GM18909 (cell line): ENCODE measurements around the gene CDC42BPA.
"Not testable (repeated sequence)": the region's sequence is repeated elsewhere in the genome, so short reads cannot be mapped to it uniquely, and the experiment has no call there.

Source experiments
- ATAC-seq: cut with Tn5 transposase; IDR thresholded peaks from one replicate; pipeline ENCODE4 v1.9.1; 2021; ENCODE audit warnings: mild to moderate bottlenecking; ENCODE audit not compliant: unreplicated experiment, poor library complexity

CDC42BPA gene

DNA sequence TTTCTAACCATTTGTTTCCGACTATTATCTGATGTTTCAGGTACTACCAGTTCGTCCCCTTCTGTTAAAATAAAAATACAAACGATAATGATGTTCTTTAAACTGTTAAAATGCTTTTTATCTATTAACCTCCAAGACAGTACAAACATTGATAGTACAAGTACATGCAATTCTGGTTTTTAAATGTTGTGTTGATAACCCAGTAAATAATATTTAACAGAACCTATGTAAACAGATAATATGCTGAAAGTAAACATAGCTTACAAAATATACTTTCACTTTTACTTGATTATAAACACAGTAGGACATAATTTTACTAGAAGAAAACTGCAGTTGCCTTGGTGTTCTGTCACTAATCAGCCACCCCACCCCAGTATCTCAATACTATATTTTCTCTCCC is 301.3 kb downstream of the CDC42BPA start:
- no peak for ATAC-seq

DNA sequence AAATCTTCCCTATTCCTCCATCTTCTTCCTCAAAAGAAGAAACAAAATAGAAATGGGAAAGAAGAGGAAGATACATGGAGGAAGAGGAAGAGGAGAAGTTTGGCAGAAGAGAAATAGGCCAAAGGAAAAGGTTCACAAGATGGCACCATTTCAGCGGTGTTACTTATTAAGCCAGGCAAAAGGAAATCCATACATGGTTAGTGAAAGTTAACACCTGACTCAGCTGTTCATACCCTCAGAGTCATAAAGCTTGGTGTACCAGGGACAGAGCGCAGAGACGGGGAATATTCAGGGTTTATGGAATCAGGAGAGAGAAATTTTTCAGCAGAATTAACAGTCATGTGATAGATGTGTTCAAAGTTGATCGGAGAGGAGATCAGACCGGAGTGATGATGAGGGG is 307.6 kb downstream of the CDC42BPA start:
- ATAC-seq = no peak

DNA sequence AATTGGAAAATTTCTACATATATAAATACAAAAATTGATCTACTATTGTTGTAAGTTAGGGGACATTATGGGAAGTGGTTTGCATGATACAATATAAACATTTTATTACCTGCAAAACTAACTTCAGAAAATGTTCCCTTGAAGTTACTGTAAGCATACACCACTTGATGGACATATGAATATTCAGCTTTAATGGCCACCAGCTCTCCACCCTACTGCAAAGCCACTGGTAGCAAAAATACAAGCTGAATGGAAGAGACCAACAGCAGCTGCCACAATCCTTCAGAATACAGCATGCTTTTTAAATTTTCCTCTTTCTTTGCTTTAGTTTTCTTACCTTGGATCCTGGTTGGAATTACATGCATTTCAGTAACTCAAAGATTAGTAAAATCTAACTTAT is 308.4 kb downstream of the CDC42BPA start:
- no peak for ATAC-seq

DNA sequence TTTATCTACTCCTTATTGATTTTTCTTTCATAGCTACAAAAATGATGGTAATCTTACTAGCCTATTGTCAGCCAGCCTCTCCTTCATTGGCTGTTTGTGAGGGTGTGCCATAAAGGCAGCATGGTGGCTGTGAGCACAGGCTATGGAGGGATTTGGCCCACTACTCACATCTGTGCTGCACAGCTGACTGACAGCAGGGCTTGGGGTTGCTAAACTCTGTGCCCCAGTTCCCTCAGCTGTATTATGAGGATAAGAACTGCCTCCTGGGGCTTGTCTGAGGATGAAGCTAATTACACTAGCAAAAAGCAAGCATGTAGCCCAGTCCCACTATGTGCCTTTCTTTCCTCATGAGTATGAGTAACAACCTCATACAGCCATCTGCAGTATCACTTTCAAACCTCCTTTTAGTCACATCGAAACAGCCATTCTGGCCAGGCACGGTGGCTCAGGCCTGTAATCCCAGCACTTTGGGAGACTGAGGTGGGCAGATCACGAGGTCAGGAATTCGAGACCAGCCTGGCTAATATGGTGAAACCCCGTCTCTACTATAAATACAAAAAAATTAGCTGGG is 312.0 kb downstream of the CDC42BPA start:
- no peak for ATAC-seq

DNA sequence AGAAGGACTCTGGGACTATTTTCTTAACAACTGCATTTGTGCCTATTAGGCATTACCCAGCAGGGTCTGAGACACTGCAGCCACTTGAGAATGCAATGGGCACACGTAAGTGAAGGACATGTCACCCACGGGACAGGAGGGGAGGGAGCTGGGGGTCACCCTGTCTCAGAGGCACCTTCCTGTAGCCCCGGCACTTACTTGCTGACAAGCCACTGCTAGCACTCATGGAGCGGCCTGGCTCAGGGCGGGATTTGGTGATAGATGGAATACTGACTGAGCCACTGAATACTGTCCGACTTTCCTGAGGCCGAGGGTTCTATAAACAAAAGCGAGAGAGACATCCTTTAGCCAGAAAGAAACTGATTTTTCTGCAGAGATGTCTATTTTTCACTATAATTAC is 313.5 kb downstream of the CDC42BPA start:
- no peak for ATAC-seq

DNA sequence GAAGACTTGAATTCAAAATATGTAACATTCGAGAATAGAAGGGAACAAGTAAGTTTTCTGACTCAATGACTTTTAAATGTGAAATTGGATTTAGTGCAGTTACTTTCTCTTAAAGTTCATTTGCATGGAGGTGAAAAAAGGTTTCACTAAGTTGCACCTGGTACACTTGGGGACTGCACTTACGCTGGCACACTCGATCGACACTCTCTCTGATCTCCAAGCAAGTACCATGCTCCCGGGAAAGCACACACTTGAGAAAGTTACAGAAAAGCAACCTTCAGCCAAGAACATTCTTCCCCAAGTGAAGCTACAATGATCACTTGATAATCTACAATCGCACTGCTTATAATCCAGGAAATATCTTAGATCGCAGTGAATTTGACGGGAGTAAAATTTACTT is 315.1 kb downstream of the CDC42BPA start:
- no peak for ATAC-seq

DNA sequence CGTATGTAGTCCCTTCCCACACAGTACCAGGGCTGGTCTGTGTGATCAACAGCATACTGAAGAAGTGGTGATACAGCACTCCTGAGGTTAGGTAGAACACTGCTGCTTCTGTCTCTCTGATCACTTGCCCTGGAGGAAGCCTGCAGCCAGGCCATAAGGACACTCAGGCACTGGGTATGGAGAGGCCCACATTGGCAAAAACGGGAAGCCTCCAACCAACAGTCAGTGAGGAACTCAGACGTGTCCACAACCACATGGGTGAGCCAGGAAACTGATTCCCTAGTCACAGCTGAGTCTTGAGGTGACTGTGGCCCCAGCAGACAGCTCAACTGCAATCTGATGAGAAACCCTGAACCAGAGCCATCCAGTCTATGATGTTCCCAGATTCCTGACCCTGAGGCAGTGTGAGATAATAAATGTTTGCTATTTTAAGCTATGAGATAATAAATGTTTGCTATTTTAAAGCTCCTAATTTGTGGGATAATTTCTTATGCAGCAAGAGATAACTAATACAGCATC is 315.7 kb downstream of the CDC42BPA start:
- ATAC-seq = no peak

DNA sequence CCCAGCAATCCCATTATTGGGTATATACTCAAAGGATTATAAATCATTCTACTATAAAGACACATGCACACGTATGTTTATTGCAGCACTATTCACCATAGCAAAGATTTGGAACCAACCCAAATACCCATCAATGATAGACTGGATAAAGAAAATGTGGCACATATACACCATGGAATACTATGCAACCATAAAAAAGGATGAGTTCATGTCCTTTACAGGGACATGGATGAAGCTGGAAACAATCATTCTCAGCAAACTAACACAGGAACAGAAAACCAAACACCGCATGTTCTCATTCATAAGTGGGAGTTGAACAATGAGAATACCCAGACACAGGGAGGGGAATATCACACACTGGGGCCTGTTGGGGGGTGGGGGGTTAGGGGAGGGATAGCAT is 318.7 kb downstream of the CDC42BPA start:
- ATAC-seq = not testable (repeated sequence)

DNA sequence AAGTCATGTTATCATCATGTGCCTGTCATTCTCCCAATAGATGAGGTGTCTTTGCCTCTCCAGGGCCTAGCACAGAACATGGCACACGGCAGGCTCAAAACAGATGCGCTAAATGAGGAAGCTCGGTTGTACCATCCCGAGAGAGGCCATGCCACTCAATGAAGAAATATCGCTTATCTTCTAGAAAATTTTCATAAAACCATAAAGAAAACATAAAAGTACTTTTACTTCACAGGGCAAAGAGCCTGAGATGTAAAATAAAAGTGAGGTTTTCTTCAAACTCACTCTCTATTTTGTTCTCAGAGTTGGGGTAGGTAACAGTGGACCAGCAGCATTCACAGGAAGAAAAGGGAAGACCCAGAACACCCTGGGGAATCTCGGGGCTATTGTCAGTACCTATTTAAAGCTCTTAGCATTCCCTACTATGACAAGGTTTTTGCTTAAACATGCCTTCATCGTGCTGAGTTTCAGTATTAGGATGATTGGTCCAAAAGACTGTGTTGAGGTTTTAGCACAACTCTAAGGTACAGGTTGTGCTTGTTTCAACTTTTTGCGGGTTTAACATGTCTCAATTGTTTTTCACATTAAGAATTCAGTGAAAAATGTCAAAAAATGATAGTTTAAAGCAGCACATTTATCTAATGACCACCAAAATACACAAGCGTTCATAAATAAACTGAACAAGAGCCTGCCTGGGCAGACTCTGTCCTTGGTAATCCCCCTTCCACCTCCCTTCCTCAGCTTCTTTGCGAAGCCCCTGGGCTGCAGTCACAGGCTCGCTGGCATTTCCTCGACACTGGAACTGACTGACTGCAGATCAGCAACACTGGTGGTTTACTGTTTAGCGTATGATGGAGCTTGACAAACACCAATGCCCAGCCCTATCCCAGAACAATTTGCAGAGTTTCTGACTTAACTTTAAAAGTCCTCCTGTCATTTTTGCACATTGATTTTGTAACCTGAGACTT is 322.6 kb downstream of the CDC42BPA start:
- peak; percentile 94 for ATAC-seq

DNA sequence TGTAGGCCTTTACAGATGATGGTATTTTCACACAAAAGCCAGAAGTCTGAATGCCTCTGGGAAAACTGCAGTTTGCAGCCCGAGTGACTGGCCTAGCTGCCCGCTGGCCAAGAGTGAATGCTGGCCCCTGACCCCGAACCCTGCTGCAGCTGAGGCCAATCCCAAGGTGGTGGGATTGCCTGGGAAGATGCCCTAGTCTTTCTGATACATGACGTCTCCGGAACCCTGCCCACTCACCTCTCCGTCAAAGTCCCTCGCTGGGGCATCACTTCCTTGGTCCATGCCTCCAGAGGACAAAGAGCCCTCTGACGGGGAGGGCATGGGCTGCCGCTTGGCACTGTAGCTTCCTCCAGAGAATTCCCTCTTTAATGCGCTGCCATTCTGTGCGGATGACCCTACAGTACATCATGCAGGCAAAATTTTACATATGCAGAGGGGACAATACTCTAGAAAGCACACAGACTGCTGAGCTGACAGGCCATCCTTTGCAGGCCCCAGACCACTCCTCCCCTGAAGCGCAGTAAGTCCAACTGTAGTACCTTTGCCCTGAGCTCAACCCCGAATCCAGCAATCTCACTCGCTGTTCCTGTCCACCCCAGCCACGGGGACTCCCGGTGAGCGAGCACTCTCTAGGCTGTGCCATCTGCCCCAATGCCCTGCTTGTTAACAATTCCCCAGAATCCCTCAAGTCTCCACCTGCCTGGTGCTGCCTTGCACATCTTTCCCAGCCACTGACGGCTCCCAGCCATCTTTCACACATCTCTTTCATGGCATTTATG is 323.5 kb downstream of the CDC42BPA start:
- ATAC-seq = peak; percentile 9

DNA sequence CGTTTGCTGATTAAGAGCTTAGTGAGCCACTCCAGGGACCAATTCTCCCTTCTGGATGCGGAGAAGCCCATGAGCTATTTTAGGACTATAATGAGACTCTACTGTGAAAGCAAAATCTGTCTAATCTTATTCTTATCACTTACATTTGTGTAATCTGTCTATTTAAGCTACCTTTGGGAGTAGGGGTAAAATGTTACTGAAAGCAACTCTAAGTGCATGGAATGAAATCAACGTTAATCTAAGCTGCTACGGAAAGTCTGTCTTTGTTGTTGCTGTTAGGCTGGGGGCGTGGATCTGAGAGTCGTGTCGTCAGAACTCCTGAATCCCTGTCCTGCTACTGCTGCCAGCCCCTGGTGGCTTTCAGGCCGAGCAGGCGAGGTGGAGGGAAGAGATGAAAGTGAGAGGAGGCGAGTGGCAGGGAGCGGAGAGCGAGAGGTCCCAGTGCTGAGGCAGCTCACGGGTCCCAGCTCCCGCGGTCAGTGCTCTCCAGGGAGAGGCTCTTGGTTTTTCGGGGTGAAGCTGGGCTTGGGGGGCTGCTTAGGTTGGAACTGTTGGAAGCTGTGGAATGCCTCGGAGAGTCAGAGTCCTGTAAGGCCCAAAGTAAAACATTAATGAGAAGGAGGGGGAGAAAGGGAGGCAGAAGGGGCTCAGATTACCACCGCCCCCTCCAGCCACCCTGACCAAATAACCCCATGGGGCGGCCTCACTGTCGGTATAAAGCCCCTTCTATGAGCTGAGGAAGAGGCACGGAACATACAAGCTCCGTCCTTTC is 324.3 kb downstream of the CDC42BPA start:
- ATAC-seq = no peak

DNA sequence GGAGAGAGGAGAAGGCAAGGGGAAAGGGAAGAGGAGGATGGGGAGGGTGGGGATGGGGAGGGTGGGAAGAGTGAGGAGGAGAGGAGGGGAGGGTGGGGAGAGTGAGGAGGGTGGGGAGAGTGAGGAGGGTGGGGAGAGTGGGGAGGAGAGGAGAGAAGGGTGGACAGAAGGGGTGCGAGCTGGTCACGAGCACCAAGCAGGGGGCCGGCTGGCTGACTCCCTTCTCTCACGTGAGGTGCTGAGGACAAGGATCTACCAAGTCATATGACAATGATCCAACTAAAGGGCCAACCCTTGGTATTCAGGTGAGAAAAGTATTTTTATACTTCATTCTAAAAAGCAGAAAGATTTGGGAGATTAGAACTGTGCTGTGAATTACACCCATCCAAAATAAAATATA is 326.4 kb downstream of the CDC42BPA start:
- no peak for ATAC-seq

DNA sequence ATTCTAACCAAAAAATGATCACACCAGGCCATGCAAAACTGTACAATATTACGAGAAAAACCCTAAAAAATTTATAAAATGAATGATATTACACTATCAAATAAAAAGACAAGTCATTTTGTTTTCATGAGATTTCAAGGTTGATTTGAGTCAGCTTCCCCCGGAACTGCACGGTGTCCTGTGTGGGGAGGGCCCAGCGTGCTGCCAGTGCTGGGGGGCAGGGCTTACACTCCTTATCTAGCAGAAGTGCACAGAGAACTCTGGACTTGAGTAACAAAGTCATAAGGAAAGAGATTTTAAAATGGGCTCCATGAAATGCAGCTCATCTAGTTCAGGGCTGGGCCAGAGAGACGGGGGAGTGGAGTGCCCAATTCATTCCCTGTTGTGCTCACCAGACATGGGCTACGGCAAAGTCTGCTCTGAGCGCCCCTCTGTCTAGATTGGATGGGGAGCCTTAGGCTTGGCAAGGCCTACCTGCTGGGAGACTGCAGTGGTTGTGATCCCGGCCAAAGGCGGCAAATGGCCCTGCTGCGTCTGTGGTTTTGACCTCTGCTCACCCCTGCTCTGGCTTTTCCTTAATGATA is 328.1 kb downstream of the CDC42BPA start:
- peak; percentile 80 for ATAC-seq

DNA sequence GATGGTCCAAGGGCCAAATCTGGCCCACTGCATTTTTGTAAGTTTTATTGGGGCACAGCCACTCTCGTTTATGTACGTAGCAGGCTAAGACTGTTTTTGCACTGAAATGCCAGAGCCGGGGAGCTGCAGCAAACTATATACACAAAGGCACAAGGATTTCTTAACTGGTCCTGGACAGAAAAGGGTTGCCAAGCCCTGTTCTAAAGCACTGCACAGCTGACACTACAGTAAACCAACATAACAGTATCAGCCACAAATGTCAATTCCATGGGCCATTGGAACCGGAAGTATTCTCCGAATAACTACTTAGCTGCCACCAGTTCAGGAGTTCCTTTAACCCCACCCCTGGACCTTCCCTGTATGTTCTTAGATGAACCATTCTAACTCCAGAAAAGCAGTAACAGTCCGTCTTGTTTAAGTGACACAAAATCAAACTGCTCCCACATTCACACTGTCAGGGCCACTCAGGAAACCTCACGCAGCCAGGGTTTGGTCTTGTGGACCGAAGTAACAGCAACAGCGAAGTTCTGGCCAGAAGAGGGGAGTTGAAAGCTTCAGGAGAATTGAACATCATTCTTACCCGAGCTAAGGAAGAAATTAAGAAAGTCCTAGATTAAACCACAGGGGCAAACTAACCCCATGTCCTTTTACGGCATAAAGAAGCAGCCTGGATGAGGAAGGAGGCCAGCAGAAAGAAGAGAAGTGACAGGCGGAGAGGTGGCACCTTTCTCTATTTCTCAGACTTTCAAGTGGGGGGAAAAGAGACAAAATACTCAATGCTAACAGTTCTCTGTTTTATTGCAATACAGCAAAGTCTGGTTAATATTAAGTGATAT is 329.0 kb downstream of the CDC42BPA start:
- ATAC-seq = no peak

DNA sequence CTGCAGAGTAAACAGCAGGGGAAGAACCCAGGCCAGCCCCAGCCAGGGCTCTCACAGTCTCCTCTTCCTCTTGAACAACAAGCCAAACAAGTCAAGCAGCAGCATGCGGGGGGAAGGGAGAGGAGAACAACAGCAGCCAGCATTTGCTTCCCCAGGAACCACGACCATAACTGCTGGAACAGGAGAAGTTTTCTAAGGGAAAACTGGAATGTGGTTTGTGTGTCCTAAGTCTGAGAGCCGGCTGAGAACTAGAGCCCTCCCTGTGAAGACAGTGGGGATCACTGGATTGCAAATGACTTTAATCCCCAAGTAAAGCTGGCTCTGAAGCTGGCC is 330.0 kb downstream of the CDC42BPA start:
- ATAC-seq = no peak

DNA sequence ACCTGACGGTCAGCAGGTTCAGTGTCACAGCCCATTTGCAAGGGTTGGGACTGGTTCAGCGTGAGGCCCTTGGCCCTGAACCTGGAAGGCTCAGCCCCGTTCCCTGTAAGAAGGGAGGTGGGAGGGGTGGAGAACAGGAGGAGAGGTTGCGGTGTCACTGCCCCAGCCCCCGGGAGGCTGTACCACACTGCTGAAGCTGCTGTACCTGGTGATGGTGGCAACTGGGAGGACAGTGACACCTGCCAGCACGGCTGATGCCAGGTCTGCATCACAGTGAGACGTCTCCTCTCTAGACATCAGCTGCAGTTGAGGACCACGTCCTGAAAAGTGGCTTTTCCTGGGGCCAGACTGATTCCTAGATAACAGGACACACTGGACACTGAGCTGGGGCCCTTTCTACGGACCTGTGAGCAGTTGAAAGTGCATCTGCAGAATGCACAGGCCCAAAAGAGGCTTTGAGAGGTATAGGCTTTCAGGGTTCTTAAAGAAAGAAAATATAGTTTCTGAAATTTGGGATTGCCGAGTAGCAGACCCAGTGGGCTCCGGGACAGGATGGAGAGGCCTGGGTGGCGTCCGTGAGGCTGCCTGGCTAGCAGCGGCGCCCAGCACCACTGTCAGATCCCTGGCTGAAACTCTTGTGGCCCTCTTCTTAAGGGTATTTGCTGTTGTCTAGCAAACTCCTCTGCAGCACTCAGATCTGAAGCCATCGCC is 330.5 kb downstream of the CDC42BPA start:
- ATAC-seq = no peak

DNA sequence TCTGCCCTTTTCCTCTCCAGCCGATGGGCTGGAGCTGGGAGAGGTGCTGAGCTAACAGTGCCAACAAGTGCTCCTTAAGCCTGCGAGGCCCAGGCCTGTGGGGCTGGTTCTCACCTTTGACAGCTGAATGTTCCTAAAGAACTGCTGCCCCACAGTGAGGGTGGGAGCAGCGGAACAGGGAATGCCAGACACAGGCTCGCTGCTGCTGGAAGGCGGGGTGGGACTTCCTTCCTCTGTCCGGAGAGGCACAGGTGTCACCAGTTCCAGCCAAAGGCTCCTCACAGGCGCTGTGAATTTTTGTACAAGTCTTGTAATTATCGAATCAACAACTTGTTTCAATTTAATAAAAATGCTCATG is 331.1 kb downstream of the CDC42BPA start:
- no peak for ATAC-seq

DNA sequence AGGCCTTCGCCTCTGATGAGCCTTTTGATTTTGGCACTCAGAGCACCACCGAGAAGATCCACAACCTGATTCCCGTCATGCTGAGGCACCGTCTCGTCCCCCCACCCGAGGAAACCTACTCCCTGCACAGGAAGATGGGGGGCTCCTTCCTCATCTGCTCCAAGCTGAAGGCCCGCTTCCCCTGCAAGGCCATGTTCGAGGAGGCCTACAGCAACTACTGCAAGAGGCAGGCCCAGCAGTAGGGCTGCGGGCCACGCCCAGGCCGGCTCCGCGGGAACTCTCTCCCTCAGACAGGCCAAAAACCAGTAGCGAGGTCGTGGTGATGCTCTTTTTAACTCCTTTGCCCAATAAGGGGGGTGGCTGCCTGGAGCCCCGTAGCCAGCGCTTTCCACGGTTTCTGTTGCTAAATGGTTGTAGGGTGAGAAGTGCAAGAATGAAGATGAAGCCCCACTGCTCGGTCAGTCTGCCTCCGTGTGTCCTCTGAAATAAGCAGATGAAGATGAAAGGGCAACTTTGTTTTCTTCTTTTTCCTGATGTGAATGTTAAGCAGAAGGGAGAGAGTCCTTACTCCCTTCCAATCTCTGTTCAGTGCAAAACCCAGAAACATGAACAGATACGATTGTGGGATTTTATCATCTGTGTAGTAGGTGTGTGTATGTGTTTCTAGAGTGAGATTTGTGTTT is 331.7 kb downstream of the CDC42BPA start:
- no peak for ATAC-seq
